Kidney epithelial cell (primary cell): ENCODE results near the gene MRGPRX2. TPM values are rescaled to one million over a fixed set of nuclear protein-coding genes. Genes with fewer than 3 reads are reported as not detected.
A peak's percentile ranks its signal among the peaks of the same experiment; 100 is the strongest.

ENCODE experiments used
- DNase-seq: peaks from one replicate; pipeline ENCODE4 v3.0.0-alpha.2; 2010; ENCODE audit warnings: low read depth
- H3K27me3 ChIP-seq: 2 replicates; pipeline ENCODE4 v1.6.0; 2011; ENCODE audit warnings: low read length; ENCODE audit not compliant: control insufficient read depth, insufficient read depth
- H3K36me3 ChIP-seq: 2 replicates; pipeline ENCODE4 v1.5.1; 2011; ENCODE audit warnings: low read length; ENCODE audit not compliant: control insufficient read depth, insufficient read depth
- H3K4me3 ChIP-seq: 2 replicates; pipeline ENCODE4 v1.5.1; 2011; ENCODE audit warnings: low read depth, mild to moderate bottlenecking, control low read depth, low read length
- CTCF ChIP-seq: IDR thresholded peaks from 2 replicates; pipeline ENCODE4 v1.5.1; 2011; ENCODE audit warnings: mild to moderate bottlenecking, moderate library complexity, low read length, control low read depth, inconsistent platforms; ENCODE audit not compliant: insufficient read depth, poor library complexity, severe bottlenecking
- total RNA-seq: library from RNA; depleted of rRNA; stranded (reverse); fragments of >200 nt; gene quantifications from 2 replicates; pipeline ENCODE4 v1.2.3, GENCODE V29; 2015

The MRGPRX2 gene
- total RNA-seq, 1 donor from 2014 or later = not detected

DNA sequence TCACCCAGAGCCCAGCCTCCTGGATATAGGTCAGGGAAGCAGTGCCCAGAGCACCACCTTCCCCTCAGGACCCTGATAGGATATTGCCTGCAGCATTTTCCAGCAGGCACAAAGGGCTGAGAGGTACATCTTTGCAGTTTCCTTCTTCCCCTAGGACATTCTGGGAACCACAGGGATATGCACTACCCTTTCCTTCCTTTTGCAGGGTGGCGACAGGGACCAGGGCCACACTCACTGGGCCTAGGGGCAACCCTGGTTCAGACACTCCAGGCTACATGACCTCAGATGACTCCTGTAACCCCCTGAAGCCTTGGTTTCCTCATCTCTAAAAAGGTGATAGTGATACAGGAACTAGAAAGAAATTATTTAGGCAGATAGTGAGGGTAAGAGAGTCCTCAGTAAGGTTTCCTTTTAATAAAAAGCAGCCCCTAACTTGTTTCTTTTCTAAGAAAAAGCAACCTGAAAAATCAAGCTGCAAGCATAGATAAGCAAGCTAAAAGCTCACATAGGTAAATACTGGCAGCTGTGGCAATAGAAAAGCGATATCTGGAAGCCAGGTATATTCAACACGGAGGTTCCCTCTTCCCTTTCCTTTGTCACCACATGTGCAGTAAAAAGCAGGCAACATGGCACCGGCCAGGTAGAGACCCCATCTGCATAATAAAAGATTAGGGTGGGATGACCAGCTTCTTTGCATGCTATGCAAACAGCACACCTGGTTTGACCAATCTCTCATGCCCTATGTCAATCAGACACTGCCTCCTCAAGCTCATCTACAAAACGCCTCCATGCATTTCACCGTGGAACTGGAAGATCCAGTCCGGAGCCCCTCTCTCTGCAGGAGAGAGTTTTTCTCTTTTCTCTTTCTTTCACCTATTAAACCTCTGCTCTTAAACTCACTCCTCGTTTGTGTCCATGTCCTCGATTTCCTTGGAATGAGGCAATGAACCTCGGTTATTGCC is 13.2 kb upstream of the MRGPRX2 start:
- Histone ChIP-seq H3K36me3 (no peaks in the 10 kb centered on the region), H3K27me3 (peaks cover 4% of the 10 kb centered on the region), H3K4me3 (no peak overlapping the region)
- TF ChIP-seq CTCF = no peak
- DNase-seq = no peak

DNA sequence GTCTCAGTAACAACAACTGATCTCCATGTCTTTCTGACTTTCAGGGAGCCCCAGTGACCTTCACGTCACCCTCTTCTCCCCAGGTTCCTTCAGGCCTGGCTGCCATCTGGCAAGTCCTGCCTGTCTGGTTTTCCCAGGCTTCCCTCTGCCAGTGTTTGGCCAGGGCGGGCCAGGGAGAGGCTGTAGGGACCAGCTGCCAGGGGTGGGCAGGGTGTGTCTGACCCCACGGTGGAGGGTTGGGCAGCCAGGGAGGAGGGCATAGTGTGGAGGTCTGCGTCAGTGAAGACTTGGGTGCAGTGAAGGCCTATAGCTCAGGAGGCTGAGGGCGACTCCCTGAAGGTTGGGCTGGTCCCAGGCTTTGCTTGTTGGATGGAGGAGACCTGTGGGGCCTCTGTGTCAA is 11.9 kb upstream of the MRGPRX2 start:
- no peak for TF ChIP-seq CTCF
- no peak for DNase-seq
- H3K36me3 ChIP-seq = no peaks in the 10 kb centered on the region
- H3K4me3 ChIP-seq = no peak overlapping the region
- H3K27me3 ChIP-seq = peaks cover 4% of the 10 kb centered on the region

DNA sequence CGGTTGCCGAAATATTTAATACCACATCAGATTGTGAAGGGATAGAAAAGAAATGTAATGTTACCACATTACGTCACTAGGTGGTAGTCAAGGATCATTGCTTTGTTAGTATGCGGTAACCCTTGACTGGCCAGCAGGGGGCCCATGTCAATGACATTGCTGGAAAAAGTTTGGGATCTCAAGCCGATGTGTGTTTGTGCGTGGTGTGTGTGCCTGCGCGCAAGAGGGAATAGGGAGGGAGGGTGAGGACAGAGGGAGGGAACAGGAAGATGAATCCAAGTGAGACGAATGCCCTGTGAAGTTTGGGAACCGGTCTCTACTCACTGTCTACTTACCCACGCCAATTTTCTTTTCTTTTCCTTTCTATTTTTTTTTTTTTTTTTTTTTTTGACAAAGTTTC is 10.7 kb upstream of the MRGPRX2 start:
- Histone ChIP-seq H3K36me3 (no peaks in the 10 kb centered on the region), H3K27me3 (no peaks in the 10 kb centered on the region), H3K4me3 (no peak overlapping the region)
- DNase-seq = no peak
- TF ChIP-seq CTCF = peak; percentile 87

- TF ChIP-seq CTCF = no peak
- no peaks in the 10 kb centered on the region for H3K36me3 ChIP-seq
- H3K4me3 ChIP-seq = no peak overlapping the region
- DNase-seq = no peak
- no peaks in the 10 kb centered on the region for H3K27me3 ChIP-seq
These were observed 684 bp downstream of the MRGPRX2 start for GRCh38 chr11:19059833-19060232.

DNA sequence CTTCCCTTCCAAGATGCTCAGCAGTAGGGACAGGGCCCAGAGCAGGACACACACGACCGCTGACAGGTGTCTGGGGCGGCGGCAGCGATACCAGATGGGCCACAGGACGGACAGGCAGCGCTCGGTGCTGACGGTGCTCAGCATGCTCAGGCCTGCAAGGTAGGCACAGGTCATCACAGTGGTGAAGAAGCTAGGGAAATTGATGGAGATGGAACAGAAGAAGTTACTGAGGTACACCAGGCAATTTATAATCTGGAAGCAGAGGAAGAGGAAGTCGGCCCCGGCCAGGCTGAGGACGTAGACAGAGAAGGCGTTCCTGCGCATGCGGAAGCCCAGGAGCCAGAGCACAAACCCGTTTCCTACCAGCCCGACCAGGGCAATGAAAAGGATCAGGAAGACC is 4.6 kb downstream of the MRGPRX2 start:
- no peak for TF ChIP-seq CTCF
- Histone ChIP-seq H3K36me3 (no peaks in the 10 kb centered on the region), H3K4me3 (no peak overlapping the region), H3K27me3 (no peaks in the 10 kb centered on the region)
- no peak for DNase-seq
